ENCODE measurements around the gene KDM3B.
"Not testable (repeated sequence)": the region's sequence is repeated elsewhere in the genome, so short reads cannot be mapped to it uniquely, and the experiment has no call there.

Gene KDM3B, protein sequence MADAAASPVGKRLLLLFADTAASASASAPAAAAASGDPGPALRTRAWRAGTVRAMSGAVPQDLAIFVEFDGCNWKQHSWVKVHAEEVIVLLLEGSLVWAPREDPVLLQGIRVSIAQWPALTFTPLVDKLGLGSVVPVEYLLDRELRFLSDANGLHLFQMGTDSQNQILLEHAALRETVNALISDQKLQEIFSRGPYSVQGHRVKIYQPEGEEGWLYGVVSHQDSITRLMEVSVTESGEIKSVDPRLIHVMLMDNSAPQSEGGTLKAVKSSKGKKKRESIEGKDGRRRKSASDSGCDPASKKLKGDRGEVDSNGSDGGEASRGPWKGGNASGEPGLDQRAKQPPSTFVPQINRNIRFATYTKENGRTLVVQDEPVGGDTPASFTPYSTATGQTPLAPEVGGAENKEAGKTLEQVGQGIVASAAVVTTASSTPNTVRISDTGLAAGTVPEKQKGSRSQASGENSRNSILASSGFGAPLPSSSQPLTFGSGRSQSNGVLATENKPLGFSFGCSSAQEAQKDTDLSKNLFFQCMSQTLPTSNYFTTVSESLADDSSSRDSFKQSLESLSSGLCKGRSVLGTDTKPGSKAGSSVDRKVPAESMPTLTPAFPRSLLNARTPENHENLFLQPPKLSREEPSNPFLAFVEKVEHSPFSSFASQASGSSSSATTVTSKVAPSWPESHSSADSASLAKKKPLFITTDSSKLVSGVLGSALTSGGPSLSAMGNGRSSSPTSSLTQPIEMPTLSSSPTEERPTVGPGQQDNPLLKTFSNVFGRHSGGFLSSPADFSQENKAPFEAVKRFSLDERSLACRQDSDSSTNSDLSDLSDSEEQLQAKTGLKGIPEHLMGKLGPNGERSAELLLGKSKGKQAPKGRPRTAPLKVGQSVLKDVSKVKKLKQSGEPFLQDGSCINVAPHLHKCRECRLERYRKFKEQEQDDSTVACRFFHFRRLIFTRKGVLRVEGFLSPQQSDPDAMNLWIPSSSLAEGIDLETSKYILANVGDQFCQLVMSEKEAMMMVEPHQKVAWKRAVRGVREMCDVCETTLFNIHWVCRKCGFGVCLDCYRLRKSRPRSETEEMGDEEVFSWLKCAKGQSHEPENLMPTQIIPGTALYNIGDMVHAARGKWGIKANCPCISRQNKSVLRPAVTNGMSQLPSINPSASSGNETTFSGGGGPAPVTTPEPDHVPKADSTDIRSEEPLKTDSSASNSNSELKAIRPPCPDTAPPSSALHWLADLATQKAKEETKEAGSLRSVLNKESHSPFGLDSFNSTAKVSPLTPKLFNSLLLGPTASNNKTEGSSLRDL (N-terminal part only)

DNA sequence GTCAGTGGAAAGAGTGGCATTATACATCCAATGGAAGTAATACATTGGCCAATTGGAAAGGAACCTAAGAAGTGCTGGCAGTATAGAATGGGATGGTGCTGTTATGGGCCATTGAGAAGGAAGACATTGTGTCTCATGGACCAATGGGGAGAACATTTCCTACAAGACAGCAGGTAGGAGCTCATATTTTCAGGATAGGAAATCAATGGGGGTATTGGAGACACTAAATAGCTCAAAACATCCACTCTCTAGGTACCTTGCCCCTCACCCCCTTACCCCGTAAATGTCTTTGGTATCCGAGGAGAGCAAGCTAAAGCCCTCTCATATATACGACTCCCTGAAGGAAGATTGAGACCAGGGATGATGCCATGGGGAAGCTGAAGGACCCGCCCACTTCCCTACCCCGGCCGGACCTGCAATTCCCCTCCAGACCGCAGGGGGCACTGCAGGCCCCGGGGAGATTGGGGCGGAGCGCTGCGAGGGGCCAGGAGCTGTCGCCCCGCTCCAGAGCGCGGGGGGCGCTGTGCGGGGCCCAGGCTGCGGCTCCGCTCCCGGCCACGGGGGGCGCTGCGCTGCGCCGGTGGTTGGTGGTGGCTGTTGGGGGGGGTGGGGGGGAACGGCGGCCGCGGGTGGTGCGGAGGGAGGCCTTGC is at the start of gene KDM3B:
KDM3B (plus strand) TSS at position 615 of the 651 bp plus-strand sequence. CDS start 111 bp downstream, outside the sequence.
- TF ChIP-seq, protein P1, sequence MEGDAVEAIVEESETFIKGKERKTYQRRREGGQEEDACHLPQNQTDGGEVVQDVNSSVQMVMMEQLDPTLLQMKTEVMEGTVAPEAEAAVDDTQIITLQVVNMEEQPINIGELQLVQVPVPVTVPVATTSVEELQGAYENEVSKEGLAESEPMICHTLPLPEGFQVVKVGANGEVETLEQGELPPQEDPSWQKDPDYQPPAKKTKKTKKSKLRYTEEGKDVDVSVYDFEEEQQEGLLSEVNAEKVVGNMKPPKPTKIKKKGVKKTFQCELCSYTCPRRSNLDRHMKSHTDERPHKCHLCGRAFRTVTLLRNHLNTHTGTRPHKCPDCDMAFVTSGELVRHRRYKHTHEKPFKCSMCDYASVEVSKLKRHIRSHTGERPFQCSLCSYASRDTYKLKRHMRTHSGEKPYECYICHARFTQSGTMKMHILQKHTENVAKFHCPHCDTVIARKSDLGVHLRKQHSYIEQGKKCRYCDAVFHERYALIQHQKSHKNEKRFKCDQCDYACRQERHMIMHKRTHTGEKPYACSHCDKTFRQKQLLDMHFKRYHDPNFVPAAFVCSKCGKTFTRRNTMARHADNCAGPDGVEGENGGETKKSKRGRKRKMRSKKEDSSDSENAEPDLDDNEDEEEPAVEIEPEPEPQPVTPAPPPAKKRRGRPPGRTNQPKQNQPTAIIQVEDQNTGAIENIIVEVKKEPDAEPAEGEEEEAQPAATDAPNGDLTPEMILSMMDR (IDR thresholded peaks at IDR 0.05; ENCODE audit: low read depth, low read length, missing control alignments), result peak; percentile 99
- no peak for DNase-seq (ENCODE audit: extremely low read depth, low read depth)
- H3K4me3 ChIP-seq (replicated peaks; ENCODE audit: low read depth, low read length), result peak within 1 kb of the TSS; percentile 89

DNA sequence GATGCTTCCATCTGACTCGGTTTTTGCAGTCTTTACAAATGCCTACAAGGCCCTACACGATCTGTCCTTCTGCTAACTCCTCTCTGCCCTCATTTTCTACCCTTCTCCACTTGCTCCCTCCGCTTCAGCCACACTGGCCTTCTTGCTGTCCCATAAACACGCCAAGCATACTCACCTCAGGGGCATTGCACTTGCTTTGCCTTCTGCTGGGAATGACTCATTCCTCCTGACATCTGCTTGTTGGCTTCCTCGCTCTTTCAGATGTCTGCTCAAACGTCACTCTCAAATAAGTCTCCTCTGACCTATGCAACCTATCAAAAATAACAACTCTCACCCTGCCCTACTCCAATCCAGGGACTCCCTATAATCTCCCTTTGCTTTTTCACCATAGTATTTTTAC is 49.1 kb upstream of the KDM3B start:
- TF ChIP-seq, protein P1 (IDR thresholded peaks at IDR 0.05; ENCODE audit: low read depth, low read length, missing control alignments), result no peak
- peak; percentile 22 for DNase-seq (ENCODE audit: extremely low read depth, low read depth)
- H3K4me3 ChIP-seq (replicated peaks; ENCODE audit: low read depth, low read length), result no peak overlapping the region

DNA sequence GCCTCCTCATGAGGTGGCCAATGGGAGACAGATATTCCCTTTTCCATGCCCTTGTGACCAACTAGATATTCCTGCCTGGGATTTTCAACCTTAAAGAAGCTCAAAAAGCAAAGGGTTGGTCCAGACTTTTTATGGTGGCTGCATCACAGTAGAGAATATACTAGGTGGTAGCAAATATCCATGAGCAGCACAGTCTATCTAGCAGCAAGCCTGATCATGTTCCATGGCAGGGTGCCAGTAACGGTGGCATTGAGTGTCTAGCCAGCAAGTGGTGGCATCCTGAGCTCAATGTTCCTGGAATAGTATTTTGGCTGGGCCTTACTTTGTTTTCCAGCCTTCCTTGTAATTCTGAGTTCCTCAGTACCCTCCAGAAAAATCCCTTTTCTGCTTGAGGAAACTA is 46.7 kb upstream of the KDM3B start:
- DNase-seq (ENCODE audit: extremely low read depth, low read depth), result no peak
- TF ChIP-seq, protein P1 (IDR thresholded peaks at IDR 0.05; ENCODE audit: low read depth, low read length, missing control alignments), result no peak

DNA sequence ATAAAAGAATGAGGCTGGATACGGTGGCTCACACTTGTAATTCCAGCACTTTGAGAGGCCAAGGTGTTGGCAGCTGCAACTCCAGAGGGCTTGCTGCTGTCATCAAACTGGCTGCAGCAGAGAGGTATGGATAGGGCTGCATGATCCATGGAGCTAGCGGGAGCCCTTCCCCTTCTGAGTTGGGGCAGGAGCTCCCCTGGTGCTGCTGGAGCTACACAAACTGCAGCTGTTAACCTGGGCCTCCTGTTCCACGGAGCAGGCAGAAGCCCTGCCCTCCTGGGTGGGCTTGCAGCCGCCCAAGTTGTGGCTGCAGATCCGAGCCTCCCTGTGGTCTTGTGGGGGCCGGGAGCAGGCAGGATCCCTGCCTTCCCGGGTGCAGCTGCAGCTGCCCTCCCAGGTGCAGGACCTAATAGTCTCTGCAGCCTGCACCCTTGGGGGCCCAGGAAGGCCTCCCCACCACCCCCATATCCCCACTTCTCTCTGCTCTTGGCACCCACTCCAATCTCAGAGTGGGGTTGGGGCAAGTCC is 36.7 kb upstream of the KDM3B start:
- DNase-seq (ENCODE audit: extremely low read depth, low read depth), result no peak
- TF ChIP-seq, protein P1 (IDR thresholded peaks at IDR 0.05; ENCODE audit: low read depth, low read length, missing control alignments), result no peak
- no peak overlapping the region for H3K4me3 ChIP-seq (replicated peaks; ENCODE audit: low read depth, low read length)

More for the DNA sequence above, 46.7 kb upstream of the KDM3B start:
- H3K4me3 ChIP-seq (replicated peaks; ENCODE audit: low read depth, low read length), result no peak overlapping the region

GRCh38 chr5:138316355-138316754 is 36.1 kb upstream of the KDM3B start:
- TF ChIP-seq, protein P1 (IDR thresholded peaks at IDR 0.05; ENCODE audit: low read depth, low read length, missing control alignments), result no peak
- DNase-seq (ENCODE audit: extremely low read depth, low read depth), result no peak
- H3K4me3 ChIP-seq (replicated peaks; ENCODE audit: low read depth, low read length), result no peak overlapping the region

DNA sequence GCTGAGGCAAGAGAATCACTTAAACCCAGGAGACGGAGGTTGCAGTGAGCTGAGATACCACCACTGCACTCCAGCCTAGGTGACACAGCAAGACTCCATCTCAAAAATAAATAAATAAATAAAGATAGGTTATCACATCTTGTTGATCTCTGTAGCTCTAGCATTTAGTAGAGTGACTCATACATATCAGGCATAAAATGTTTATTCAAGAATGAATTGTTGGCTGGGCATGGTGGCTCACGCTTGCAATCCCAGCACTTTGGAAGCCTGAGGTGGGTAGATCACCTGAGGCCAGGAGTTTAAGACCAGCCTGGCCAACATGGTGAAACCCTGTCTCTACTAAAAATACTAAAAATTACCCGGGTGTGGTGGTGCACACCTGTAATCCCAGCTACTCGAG is 34.3 kb upstream of the KDM3B start:
- DNase-seq (ENCODE audit: extremely low read depth, low read depth); H3K4me3 ChIP-seq (replicated peaks; ENCODE audit: low read depth, low read length): not testable (repeated sequence)

Data from HFF-Myc (cell line).